ENCODE results near the gene PSG6.
A peak's percentile ranks its signal among the peaks of the same experiment; 100 is the strongest.
"Not testable (repeated sequence)": the region's sequence is repeated elsewhere in the genome, so short reads cannot be mapped to it uniquely, and the experiment has no call there.

The PSG6 gene

GRCh38 chr19:42911731-42912130, 6.0 kb downstream of the PSG6 start:
- DNase-seq (ENCODE audit: low read depth, low spot score) = not testable (repeated sequence)

- not testable (repeated sequence) for DNase-seq (ENCODE audit: low read depth, low spot score)
Measured at GRCh38 chr19:42906162-42906561, 11.5 kb downstream of the PSG6 start.

- peak; percentile 16 for DNase-seq (ENCODE audit: low read depth, low spot score)
Measured at GRCh38 chr19:42900561-42900960, 17.1 kb downstream of the PSG6 start.

GRCh38 chr19:42899674-42900073, 18.0 kb downstream of the PSG6 start:
- DNase-seq (ENCODE audit: low read depth, low spot score) = not testable (repeated sequence)

GRCh38 chr19:42899110-42899509, 18.6 kb downstream of the PSG6 start:
- not testable (repeated sequence) for DNase-seq (ENCODE audit: low read depth, low spot score)

- DNase-seq (ENCODE audit: low read depth, low spot score) = not testable (repeated sequence)
Measured at GRCh38 chr19:42898656-42899055, 19.0 kb downstream of the PSG6 start.

- DNase-seq (ENCODE audit: low read depth, low spot score) = not testable (repeated sequence)
Measured at GRCh38 chr19:42897729-42898128, 20.0 kb downstream of the PSG6 start.

GRCh38 chr19:42890446-42890845, 27.2 kb downstream of the PSG6 start:
- DNase-seq (ENCODE audit: low read depth, low spot score) = not testable (repeated sequence)

GRCh38 chr19:42887876-42888445, 29.7 kb downstream of the PSG6 start:
- not testable (repeated sequence) for DNase-seq (ENCODE audit: low read depth, low spot score)

- not testable (repeated sequence) for DNase-seq (ENCODE audit: low read depth, low spot score)
Measured at GRCh38 chr19:42882730-42883129, 35.0 kb downstream of the PSG6 start.

- not testable (repeated sequence) for DNase-seq (ENCODE audit: low read depth, low spot score)
Measured at GRCh38 chr19:42882010-42882409, 35.7 kb downstream of the PSG6 start.

GRCh38 chr19:42881279-42881678, 36.4 kb downstream of the PSG6 start:
- DNase-seq (ENCODE audit: low read depth, low spot score) = peak; percentile 51

GRCh38 chr19:42880621-42881020, 37.1 kb downstream of the PSG6 start:
- not testable (repeated sequence) for DNase-seq (ENCODE audit: low read depth, low spot score)

GRCh38 chr19:42879613-42880012, 38.1 kb downstream of the PSG6 start, which contains the start of gene PSG1:
Gene PSG1 (minus strand): TSS chr19:42879713. CDS start chr19:42879581, 132 bp downstream.
- no peak for DNase-seq (ENCODE audit: low read depth, low spot score)

- not testable (repeated sequence) for DNase-seq (ENCODE audit: low read depth, low spot score)
Measured at GRCh38 chr19:42876596-42876995, 41.1 kb downstream of the PSG6 start.

GRCh38 chr19:42875881-42876280, 41.8 kb downstream of the PSG6 start:
- not testable (repeated sequence) for DNase-seq (ENCODE audit: low read depth, low spot score)

- DNase-seq (ENCODE audit: low read depth, low spot score) = not testable (repeated sequence)
Measured at GRCh38 chr19:42874901-42875813, 42.5 kb downstream of the PSG6 start.

GRCh38 chr19:42874136-42874535, 43.6 kb downstream of the PSG6 start:
- not testable (repeated sequence) for DNase-seq (ENCODE audit: low read depth, low spot score)

GRCh38 chr19:42872608-42873007, 45.1 kb downstream of the PSG6 start:
- DNase-seq (ENCODE audit: low read depth, low spot score) = no peak

GRCh38 chr19:42857544-42857867, 60.2 kb downstream of the PSG6 start:
- DNase-seq (ENCODE audit: low read depth, low spot score) = no peak

- DNase-seq (ENCODE audit: low read depth, low spot score) = peak; percentile 64
Measured at GRCh38 chr19:42856866-42857543, 60.7 kb downstream of the PSG6 start.

- DNase-seq (ENCODE audit: low read depth, low spot score) = not testable (repeated sequence)
Measured at GRCh38 chr19:42854745-42855144, 62.9 kb downstream of the PSG6 start.

All from ELF-1 (cell line).